IPS-18c (cell line): ENCODE results near the gene HMCN2.

Experiments
- H3K4me3 ChIP-seq: 2 replicates; pipeline ENCODE4 v1.7.0; 2013; ENCODE audit warnings: low read depth, mild to moderate bottlenecking, low read length, moderate library complexity; ENCODE audit not compliant: insufficient read depth
- H3K9me3 ChIP-seq: one replicate; pipeline ENCODE4 v1.6.1; 2013; ENCODE audit warnings: mild to moderate bottlenecking, low read length, moderate library complexity; ENCODE audit not compliant: control insufficient read depth, insufficient read depth

The HMCN2 gene

GRCh38 chr9:130309689-130310455 lies 44.3 kb downstream of the HMCN2 start:
- H3K9me3 ChIP-seq, result no peaks in the 10 kb centered on the region
- H3K4me3 ChIP-seq, result no peak overlapping the region

GRCh38 chr9:130310456-130310855 lies 44.9 kb downstream of the HMCN2 start:
- no peak overlapping the region for H3K4me3 ChIP-seq
- H3K9me3 ChIP-seq, result no peaks in the 10 kb centered on the region

- H3K4me3 ChIP-seq, result no peak overlapping the region
- no peaks in the 10 kb centered on the region for H3K9me3 ChIP-seq
These were observed 45.4 kb downstream of the HMCN2 start for GRCh38 chr9:130311003-130311402.

GRCh38 chr9:130311408-130312140 lies 46.0 kb downstream of the HMCN2 start:
- Histone ChIP-seq H3K4me3 (no peak overlapping the region), H3K9me3 (no peaks in the 10 kb centered on the region)

- Histone ChIP-seq H3K4me3 (no peak overlapping the region), H3K9me3 (no peaks in the 10 kb centered on the region)
These were observed 47.7 kb downstream of the HMCN2 start for GRCh38 chr9:130313103-130313858.

- Histone ChIP-seq H3K9me3 (no peaks in the 10 kb centered on the region), H3K4me3 (no peak overlapping the region)
These were observed 50.1 kb downstream of the HMCN2 start for GRCh38 chr9:130315446-130316226.

- Histone ChIP-seq H3K9me3 (no peaks in the 10 kb centered on the region), H3K4me3 (no peak overlapping the region)
These were observed 50.9 kb downstream of the HMCN2 start for GRCh38 chr9:130316430-130316829.

GRCh38 chr9:130319300-130319699 lies 53.7 kb downstream of the HMCN2 start:
- no peak overlapping the region for H3K4me3 ChIP-seq
- H3K9me3 ChIP-seq, result no peaks in the 10 kb centered on the region

GRCh38 chr9:130319944-130320712 lies 54.6 kb downstream of the HMCN2 start:
- H3K9me3 ChIP-seq, result no peaks in the 10 kb centered on the region

GRCh38 chr9:130320723-130321481 lies 55.3 kb downstream of the HMCN2 start:
- Histone ChIP-seq H3K9me3 (no peaks in the 10 kb centered on the region), H3K4me3 (no peak overlapping the region)

More at GRCh38 chr9:130319944-130320712, 54.6 kb downstream of the HMCN2 start:
- no peak overlapping the region for H3K4me3 ChIP-seq

- Histone ChIP-seq H3K9me3 (no peaks in the 10 kb centered on the region), H3K4me3 (no peak overlapping the region)
These were observed 56.0 kb downstream of the HMCN2 start for GRCh38 chr9:130321539-130321938.

GRCh38 chr9:130323051-130323745 lies 57.6 kb downstream of the HMCN2 start:
- H3K4me3 ChIP-seq, result no peak overlapping the region
- H3K9me3 ChIP-seq, result no peaks in the 10 kb centered on the region

- Histone ChIP-seq H3K4me3 (no peak overlapping the region), H3K9me3 (no peaks in the 10 kb centered on the region)
These were observed 60.4 kb downstream of the HMCN2 start for GRCh38 chr9:130325921-130326320.

- no peak overlapping the region for H3K4me3 ChIP-seq
- no peaks in the 10 kb centered on the region for H3K9me3 ChIP-seq
These were observed 61.7 kb downstream of the HMCN2 start for GRCh38 chr9:130327070-130327780.
